Skeletal muscle tissue (tissue), 4 donors: Measurements from ENCODE around the gene CADM4. TPM values are rescaled to one million over a fixed set of nuclear protein-coding genes. Genes with fewer than 3 reads are reported as not detected.

Source experiments
- H3K27ac ChIP-seq: one replicate; pipeline ENCODE4 v1.7.0; 2013; ENCODE audit warnings: mild to moderate bottlenecking, low read depth, low read length, inconsistent platforms
- H3K27me3 ChIP-seq, 3 donors: one replicate each; pipeline ENCODE4 v1.7.0; 2013; ENCODE audit warnings: low read length in 3 of 3; ENCODE audit not compliant: control insufficient read depth in 3 of 3, insufficient read depth in 3 of 3
- H3K36me3 ChIP-seq, 3 donors: one replicate each; pipeline ENCODE4 v1.7.0; 2013; ENCODE audit warnings: low read length in 3 of 3; ENCODE audit not compliant: control insufficient read depth in 3 of 3, insufficient read depth in 3 of 3
- H3K4me1 ChIP-seq, 3 donors: one replicate each; pipeline ENCODE4 v1.7.0; 2013; ENCODE audit warnings: low read length in 3 of 3, mild to moderate bottlenecking in 3 of 3; ENCODE audit not compliant: control insufficient read depth in 3 of 3, insufficient read depth in 3 of 3
- H3K4me3 ChIP-seq, 3 donors: one replicate each; pipeline ENCODE4 v1.7.0; 2013; ENCODE audit warnings: low read length in 3 of 3
- H3K9ac ChIP-seq, 3 donors: one replicate each; pipeline ENCODE4 v1.7.0; 2013; ENCODE audit warnings: low read length in 3 of 3, mild to moderate bottlenecking in 3 of 3, moderate library complexity in 2 of 3, low read depth in 1 of 3
- H3K9me3 ChIP-seq, 3 donors: one replicate each; pipeline ENCODE4 v1.7.0; 2013; ENCODE audit warnings: low read length in 3 of 3; ENCODE audit not compliant: control insufficient read depth in 3 of 3
- total RNA-seq: library from RNA; depleted of rRNA; stranded (reverse); fragments of >200 nt; gene quantifications from one replicate; pipeline ENCODE4 v1.2.3, GENCODE V29; 2014
- donor health status: Osteomylitis.

The CADM4 gene
- total RNA-seq, 1 donor from 2014 or later = 7.8 TPM

DNA sequence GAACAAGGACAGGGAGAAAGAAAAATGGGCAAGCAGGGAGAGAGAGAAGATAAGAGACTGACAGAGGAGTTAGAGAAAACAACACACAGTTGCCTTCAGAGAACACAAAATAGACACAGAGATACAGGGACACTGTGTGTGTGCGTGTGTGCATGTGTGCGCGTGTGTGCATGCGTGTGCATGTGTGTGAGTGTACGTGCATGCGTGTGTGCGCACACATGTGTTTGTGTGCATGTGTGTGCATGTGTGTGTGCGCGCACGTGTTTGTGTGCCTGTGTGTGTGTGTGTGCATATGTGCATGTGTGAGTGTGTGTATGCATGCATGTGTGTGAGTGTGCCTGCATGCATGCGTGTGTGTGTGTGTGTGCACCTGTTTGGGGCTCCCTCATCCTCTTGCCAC, 36.3 kb upstream of the CADM4 start:
- Histone ChIP-seq H3K9me3 (no peaks in the 10 kb centered on the region), H3K27me3 (peaks cover 0 to 4% (median 0%) of the 10 kb centered on the region in 3 donors), H3K36me3 (no peaks in the 10 kb centered on the region), H3K4me3 (no peak overlapping the region), H3K27ac (no peak overlapping the region), H3K9ac (no peak overlapping the region), H3K4me1 (no peaks in the 10 kb centered on the region)

DNA sequence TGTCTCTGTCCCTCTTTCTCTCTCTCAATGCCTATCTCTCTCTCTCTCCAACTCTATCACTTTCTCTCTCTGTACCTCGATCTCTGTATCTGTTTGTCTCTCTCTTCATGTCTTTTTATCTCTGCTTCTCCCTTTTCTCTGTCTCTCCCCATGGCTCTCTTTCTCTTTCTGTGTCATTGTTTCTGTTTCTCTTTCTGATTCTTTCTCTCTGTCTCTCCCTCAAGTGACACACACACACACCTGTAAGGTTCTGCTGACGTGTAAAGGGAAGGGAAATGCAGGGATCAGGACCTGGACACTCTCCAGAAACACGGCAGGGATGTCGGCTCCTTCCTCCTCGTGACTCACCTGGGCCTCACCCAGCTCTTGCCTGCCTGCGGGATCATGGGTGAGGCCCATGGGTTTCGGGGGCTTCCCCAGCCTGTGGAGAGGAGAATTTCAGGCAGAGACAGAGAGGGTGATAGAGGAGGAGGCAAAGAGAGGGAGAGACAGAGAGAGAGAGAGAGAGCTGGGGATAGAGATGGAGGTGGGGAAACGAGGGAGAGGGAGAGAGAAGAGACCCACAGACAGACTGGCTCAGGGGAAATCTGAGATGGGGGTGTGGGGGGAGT, 35.7 kb upstream of the CADM4 start:
- H3K27me3 ChIP-seq = peaks cover 0 to 4% (median 2%) of the 10 kb centered on the region in 3 donors
- no peak overlapping the region for H3K9ac ChIP-seq
- H3K4me3 ChIP-seq = no peak overlapping the region
- no peak overlapping the region for H3K27ac ChIP-seq
- H3K9me3 ChIP-seq = no peaks in the 10 kb centered on the region
- no peaks in the 10 kb centered on the region for H3K36me3 ChIP-seq
- peaks cover 0 to 3% (median under 1%) of the 10 kb centered on the region in 3 donors for H3K4me1 ChIP-seq

DNA sequence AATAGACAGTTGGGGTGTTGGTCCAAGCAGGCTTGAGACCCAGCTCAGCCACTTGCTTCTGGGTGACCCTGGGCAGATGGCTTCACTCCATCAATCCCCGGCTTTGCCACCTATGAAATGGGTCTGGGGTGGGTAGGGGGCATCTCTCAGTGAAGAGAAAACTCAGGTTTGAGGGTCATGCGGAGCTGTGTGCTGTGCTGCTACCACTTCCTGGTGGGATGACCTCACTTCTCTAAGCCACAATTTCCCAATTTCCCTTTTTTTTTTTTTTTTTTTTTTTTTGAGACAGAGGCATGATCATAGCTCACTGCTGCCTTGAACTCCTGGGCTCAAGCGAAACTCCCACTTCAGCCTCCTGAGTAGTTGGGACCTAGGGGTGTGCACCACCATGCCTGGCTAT, 34.9 kb upstream of the CADM4 start:
- Histone ChIP-seq H3K27me3 (peaks cover 0 to 8% (median 4%) of the 10 kb centered on the region in 3 donors), H3K4me3 (no peak overlapping the region), H3K9me3 (no peaks in the 10 kb centered on the region), H3K4me1 (peaks cover 3 to 4% (median 3%) of the 10 kb centered on the region in 3 donors), H3K9ac (no peak overlapping the region), H3K27ac (peak overlapping the region; percentile 68), H3K36me3 (no peaks in the 10 kb centered on the region)

DNA sequence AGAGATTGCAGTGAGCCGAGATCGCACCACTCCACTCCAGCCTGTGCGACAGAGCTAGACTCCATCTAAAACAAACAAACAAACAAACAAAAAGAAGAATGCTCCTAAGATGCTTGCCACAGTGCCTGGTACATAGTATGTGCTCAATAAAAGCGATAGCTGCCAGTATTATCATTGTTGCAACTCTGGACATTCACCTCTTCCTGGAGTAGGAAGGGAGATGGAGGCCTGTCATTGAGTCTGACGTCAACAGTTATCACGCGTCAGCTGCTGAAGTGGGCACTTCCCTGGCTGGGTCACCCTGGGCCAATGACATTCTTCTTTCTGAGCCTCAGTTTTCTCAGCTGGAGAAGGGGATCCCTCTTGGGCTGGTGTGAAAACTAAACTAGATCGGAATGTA, 34.5 kb upstream of the CADM4 start:
- H3K27me3 ChIP-seq = peaks cover 0 to 10% (median 7%) of the 10 kb centered on the region in 3 donors
- H3K4me3 ChIP-seq = no peak overlapping the region
- no peaks in the 10 kb centered on the region for H3K9me3 ChIP-seq
- peak overlapping the region; percentile 68 for H3K27ac ChIP-seq
- H3K36me3 ChIP-seq = no peaks in the 10 kb centered on the region
- no peak overlapping the region for H3K9ac ChIP-seq
- H3K4me1 ChIP-seq = peaks cover 3 to 4% (median 3%) of the 10 kb centered on the region in 3 donors

DNA sequence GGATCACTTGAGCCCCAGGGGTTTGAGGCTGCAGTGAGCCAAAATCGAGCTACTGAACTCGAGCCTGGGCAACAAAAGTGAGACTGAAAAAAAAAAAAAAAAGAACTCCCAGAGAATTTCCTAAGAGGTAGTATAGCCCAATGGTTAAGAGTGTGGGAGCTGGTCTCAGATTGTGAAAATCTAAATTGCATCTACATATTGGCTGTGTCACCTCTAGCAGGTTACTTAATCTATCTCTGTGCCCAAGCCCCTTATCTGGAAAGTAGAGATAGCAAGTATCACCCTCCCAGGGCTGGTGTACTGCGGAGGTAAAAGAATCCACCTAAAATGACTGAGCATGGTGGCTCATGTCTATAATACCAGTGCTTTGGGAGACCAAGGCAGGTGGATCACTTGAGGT, 34.0 kb upstream of the CADM4 start:
- Histone ChIP-seq H3K27ac (no peak overlapping the region), H3K9me3 (no peaks in the 10 kb centered on the region), H3K9ac (no peak overlapping the region), H3K36me3 (no peaks in the 10 kb centered on the region), H3K4me3 (no peak overlapping the region), H3K27me3 (peaks cover 0 to 13% (median 9%) of the 10 kb centered on the region in 3 donors), H3K4me1 (peaks cover 3 to 4% (median 3%) of the 10 kb centered on the region in 3 donors)

GRCh38 chr19:43672061-43672679, 32.5 kb upstream of the CADM4 start:
- no peak overlapping the region for H3K27ac ChIP-seq
- H3K4me3 ChIP-seq = no peak overlapping the region

DNA sequence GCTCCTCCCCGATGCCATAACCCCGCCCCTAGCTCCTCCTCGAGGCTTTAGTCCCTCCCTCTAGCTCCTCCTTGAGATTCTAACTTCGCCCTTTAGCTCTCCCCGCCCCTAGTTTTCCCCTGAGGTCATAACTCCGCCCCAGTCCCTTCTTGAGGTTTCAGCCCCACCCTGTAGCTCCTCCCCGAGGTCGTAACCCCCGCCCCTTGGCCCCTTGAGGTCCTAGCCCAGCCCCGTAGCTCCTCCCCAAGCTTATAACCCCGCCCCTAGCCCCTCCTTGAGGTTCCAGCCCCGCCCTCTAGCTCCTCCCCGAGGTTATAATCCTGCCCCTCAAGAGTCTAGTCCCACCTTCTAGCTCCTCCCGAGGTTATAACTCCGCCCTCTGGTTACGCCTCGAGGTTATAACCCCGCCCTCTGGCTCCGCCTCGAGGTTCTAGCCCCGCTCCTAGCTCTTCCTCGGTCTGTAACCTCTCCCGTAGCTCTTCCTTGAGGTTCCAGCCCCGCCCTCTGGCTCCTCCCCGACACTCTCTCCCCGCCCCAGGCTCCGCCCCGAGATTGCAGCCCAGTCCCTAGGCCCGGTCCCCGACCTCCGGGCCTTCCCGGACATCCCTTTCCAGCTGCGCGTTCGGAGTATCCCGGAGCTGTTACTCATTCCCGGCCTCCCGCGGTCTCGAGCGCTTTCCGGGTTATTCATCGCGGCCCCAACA, 28.9 kb upstream of the CADM4 start:
- Histone ChIP-seq H3K4me3 (peak overlapping the region; percentile 44 to 78 (median 72)), H3K36me3 (peaks cover 2 to 7% (median 3%) of the 10 kb centered on the region in 3 donors), H3K9ac (peak overlapping the region; percentile 77 to 82 (median 78)), H3K9me3 (no peaks in the 10 kb centered on the region), H3K27me3 (peaks cover 4 to 31% (median 16%) of the 10 kb centered on the region in 3 donors), H3K27ac (peak overlapping the region; percentile 92), H3K4me1 (peaks cover 10 to 15% (median 14%) of the 10 kb centered on the region in 3 donors)

More at GRCh38 chr19:43672061-43672679, 32.5 kb upstream of the CADM4 start:
- Histone ChIP-seq H3K27me3 (peaks cover 0 to 26% (median 17%) of the 10 kb centered on the region in 3 donors), H3K4me1 (peaks cover 9 to 12% (median 10%) of the 10 kb centered on the region in 3 donors), H3K36me3 (peaks cover under 1 to 3% (median under 1%) of the 10 kb centered on the region in 3 donors), H3K9me3 (no peaks in the 10 kb centered on the region), H3K9ac (no peak overlapping the region)

DNA sequence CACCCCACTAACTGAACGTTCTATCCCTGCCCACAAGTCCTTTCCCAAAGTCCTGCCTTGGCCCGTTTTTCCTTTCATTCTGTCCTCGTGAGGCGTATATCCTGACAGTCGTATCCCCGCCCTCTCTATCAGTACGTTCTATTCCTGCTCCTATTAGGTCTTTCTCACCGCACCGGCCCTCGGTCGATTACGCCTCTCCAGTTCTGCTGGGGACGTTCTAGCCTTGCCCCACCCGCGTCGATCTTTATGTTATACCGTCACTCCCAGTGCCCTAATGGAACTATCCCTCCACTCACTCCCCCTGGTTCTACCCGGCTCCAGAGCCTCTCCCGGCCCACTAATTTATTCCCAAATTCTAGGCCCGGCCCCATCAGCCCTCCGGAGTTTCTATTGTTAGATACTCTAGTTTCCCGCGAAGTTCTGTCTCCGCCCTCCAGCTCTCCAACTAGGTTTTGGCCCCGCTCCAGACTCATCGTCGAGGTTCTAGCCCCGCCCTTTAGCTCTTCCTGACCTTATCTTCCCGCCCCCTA, 28.3 kb upstream of the CADM4 start:
- Histone ChIP-seq H3K36me3 (peaks cover 2 to 7% (median 3%) of the 10 kb centered on the region in 3 donors), H3K9ac (peak overlapping the region in 1 of 3 donors; percentile 51), H3K27me3 (peaks cover 4 to 31% (median 16%) of the 10 kb centered on the region in 3 donors), H3K9me3 (no peaks in the 10 kb centered on the region), H3K4me1 (peaks cover 10 to 15% (median 14%) of the 10 kb centered on the region in 3 donors), H3K27ac (peak overlapping the region; percentile 92), H3K4me3 (peak overlapping the region; percentile 42 to 52 (median 52))

DNA sequence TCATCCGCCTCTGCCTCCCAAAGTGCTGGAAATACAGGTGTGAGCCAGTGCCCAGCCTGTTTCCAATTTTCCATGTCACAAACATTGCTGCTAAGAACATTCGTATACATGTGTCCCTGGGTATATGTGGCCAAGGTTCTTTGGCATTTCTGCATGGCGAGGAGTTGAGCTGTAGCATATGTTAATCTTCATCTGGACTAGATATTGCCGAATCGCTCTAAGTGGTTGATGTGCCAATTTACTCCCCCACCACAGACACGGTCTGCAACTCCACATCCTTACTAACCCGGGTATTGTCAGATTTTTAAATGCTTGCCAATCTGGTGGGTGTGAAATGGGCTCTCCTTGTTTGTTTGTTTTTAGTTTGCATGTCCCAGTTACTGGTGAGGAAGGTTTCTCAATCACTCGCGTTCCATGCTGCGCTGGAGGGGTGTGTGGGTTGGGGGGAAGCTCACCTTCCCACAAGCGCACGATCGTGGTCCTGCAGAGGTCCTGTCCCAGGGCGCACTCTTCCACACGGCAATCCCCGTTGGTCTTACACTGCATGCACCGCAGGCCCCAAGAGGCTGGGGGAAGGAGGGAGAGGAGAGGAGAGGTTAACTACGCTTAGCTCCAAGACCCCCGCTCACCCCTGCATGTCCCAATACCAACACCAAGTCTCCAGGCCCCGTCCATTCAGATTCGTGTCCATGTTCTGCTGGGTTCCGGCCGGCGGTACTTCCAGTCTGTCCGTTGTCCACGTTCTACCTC, 27.7 kb upstream of the CADM4 start:
- no peaks in the 10 kb centered on the region for H3K9me3 ChIP-seq
- H3K36me3 ChIP-seq = peaks cover 2 to 7% (median 3%) of the 10 kb centered on the region in 3 donors
- peak overlapping the region; percentile 92 for H3K27ac ChIP-seq
- H3K9ac ChIP-seq = no peak overlapping the region
- peaks cover 10 to 17% (median 14%) of the 10 kb centered on the region in 3 donors for H3K4me1 ChIP-seq
- peak overlapping the region; percentile 42 to 52 (median 52) for H3K4me3 ChIP-seq
- peaks cover 4 to 31% (median 16%) of the 10 kb centered on the region in 3 donors for H3K27me3 ChIP-seq
